ENCODE data around the gene C17orf67.

C17orf67 gene, protein sequence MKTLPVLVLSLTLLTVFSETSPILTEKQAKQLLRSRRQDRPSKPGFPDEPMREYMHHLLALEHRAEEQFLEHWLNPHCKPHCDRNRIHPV

DNA sequence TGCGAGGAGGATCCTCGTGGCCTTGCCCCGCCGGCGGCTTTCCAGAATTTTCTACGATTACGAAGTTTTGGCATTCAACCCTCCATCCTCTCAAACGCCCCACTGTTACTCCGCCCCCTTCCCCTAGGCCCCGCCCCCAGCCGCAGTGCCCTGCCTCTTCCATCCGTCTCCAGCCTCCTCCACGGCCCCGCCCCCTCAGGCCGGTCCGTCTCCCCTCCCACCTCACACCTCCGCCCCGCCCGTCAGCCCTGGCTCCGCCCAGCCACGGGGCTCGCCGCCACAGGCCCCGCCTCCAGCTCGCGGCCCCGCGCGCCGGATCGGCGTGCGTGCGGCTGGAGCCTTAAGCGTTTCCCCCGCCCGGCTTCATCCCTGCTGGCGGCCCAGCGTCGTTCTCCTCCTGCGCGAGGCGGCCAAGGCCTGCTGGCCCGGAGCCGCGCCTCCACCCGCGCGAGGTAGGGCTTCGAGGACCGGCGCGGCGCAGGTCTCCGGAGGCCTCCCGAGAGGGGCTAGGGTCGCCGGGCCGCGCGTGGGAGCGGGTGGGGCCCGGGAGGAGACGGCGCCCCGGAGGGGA, at the start of gene C17orf67, which contains the start of gene DGKE:
C17orf67 (minus strand) TSS at position 112 of the 571 bp plus-strand sequence. CDS start 18,110 bp downstream, outside the sequence.
DGKE (plus strand) TSS at position 343 of the 571 bp plus-strand sequence. CDS start 645 bp downstream, outside the sequence.
- DNase-seq = peak; percentile 93

DNA sequence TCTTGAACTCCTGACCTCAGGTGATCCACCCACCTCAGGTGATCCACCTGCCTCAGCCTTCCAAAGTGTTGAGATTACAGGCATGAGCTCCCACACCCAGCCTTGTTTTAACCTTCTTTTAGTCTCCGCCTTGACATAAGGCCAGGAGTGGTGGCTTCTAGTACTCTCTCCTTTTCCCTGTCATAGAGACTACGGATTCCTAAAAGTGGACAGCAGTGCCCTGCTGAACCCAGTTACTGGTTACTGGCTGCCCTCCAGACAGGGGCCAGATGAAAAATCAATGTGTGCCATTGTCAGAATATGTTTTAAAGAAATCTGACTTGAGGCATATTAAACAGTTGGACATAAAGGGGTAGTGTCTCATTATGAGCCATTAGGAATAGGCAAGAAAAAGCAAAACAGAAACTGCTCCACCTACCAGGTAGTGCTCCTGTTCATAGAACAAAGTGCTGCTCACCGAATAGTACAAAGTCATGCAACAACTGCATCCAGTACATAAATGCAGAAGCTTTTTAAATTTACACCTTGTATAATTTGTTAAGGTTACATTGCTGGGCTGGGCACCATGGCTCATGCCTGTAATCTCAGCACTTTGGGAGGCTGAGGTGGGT, 48.1 kb upstream of the C17orf67 start:
- DNase-seq = no peak

DNA sequence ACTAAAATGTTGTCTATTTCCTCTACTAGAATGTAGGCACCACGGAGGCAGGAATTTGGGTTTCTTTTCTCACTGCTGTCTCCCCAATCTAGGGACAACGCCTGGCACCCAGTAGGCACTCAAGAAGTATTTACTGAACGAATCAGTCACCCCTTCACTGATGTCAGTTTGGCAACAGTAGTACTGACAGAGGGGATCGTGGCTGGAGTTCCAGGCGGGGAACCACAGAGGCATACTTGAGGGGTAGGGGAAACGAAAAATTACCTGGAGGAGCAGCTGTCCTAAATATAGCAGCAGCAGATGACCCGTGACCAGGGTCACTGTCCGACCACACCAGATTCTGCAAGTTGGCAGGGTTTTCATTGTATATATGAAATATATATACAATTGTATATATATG, 46.9 kb upstream of the C17orf67 start:
- no peak for DNase-seq

DNA sequence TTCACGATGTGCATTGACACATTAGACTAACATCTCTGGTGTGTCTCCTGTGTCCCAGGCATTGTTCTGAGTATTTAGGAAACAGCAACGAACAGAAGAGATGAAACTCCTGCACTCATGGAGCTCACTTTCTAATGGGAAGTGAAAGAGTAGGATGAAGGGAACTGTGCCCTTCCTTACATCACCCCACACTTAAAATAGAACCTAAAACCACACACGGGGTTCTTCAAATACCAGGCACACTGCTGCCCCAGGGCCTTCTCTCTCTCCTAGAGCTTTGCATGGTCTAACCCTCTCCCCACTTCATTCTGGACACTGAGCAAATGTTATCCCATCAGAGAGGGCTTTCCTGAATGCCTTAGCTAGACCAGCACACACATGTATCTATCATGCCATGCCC, 46.4 kb upstream of the C17orf67 start:
- DNase-seq = no peak

DNA sequence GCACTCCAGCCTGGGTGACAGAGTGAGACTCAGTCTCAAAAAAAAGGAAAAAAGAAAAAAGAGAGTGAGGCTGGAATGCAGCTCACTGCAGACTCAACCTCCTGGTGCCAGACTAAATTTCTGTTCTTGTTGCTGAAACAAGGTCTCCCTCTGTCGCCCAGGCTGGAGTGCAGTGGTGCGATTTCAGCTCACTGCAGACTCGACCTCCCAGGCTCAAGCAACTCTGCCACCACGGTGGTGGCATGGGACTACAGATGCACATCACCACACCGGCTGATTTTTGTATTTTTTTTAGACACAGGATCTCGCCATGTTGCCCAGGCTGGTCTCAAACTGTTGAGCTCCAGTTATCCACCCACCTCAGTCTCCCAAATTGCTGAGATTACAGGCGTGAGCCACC, 45.6 kb upstream of the C17orf67 start:
- DNase-seq = no peak

DNA sequence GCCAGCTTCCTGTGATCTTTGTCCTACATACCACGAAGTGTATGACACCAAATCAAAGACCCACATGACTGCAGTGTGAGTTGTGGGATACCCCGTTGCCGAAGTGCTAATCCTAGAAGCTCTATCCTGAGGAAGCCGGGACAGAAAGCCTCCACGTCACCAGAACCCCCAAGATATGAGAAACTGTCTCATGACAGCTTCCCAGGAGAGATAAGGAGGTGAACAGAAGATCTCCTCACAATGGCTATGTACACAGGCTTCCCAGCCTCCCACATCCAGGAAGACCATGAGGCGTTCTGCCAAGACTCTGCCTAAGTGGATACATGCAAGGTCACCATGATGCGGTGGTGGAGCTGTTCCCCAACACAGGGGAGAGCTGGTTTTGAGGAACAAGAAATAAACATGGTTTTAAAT, 43.1 kb upstream of the C17orf67 start:
- no peak for DNase-seq

DNA sequence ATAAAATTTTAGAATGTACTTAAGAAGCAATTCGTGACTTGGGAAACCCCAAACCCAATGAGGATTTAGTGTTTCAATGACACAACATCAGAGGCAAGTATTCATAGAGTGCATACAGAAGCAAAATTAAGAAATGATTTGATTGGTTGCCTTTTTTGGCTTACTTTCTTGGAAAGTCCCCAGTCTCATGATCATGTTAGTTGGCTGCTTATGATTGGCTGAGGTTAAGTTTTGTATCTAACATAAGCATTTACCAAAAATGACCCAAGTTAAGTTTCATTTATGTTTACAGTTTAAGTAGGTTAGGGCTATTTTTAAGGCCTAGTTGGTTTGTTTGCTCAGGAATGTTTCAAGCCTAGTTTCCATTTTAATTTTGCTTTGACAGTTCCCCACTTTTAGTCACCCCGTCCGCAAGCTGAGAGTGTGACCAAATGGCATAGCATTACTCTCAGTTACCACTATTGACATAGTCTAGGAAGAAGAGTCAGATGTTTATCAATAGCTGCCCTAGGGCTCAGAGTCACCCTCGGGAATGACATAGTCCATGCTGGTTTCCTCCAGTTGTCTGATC, 36.4 kb upstream of the C17orf67 start:
- DNase-seq = no peak

DNA sequence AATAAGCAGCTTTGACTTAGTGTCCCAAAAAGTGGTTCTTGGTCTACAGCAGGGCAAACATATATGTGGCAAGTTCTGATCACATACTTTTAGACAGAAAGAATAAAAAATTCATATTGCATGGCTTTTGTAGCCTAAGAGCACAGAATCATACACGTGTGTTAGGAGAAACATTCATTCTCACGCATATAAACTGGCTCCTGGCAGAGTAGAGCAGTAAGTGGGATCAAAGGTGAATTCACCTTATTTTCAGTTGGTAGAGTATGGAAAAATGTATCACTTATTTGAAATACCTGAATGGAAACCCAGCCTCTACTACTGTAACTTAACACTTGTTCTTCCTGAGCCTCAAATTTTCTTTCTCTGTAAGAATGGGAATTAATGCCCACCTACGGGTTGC, 35.0 kb upstream of the C17orf67 start:
- DNase-seq = no peak

DNA sequence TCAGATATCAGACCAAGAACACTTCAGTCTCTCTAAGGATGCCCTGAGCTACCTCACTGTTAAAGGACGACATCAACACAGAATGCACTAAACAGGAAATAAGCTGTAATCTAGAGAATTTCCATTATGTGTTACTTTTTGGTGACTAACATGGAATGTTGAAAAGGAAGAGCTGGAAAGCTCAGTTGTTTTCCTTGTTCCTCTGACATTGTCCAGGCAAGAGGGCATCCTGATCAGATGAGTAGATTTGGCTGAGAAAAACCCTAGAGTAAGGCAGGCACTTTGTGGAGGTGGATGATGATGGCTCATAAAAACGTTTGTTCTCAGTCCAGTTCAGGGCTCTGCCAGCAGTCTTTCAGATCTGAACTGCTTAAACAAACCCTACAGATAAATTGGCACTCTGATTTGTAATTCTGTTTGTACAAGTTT, 34.2 kb upstream of the C17orf67 start:
- peak; percentile 71 for DNase-seq

DNA sequence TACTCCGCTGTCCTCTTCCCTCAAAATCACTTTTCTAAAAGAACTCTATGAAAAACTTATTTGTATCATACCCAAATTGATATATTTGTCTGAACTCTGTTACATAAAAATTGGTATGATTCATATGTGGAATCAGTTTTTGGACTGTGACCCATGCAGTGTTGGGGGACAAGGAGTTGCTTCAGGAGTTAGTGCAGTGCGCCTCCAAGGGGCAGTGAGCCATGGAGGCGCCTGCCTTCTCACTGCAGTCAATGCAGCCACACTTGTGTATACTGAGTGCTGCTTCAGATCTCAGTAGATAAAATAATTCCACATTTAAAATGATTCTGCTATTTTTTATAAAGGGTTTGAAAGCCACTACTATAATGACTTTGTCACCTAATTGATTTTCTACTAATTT, 32.8 kb upstream of the C17orf67 start:
- DNase-seq = no peak

DNA sequence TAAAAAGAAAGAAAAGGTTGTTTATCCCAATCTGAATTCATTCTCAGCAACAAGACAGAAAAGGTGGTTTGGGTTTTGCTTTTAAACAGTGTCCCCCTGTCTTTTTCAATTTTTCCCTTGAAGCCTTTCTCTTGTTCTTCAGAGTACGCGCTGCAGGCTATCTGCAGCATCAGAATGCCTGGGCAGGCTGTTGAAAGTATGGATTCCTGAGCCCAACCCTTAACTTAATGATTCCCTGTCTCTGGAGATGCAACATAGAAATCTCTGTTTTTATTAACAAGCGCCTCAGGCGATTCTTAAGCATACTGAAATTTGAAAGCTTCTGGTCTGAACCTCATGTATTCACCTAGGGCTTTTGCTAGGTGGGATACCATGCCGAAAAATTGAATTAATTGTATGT, 32.4 kb upstream of the C17orf67 start:
- DNase-seq = no peak

DNA sequence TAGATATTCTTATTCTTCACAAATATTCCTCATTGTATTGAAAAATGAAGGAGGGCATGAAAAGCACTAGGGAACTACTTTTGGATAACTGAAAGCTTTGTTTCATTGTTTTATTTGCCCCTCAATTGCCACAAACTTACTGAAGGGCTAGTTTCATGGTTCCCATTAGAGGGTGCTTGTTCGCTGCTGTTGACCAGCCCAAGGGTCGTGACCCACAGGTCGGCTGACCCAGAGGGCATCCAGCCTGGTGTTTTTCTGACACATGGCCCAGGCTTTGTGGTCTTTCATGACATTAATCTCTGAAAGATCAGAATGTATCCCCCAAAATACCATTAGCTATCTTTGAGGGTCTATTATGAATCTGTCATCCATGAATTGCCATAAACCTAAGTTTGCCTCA, 30.3 kb upstream of the C17orf67 start:
- DNase-seq = no peak

DNA sequence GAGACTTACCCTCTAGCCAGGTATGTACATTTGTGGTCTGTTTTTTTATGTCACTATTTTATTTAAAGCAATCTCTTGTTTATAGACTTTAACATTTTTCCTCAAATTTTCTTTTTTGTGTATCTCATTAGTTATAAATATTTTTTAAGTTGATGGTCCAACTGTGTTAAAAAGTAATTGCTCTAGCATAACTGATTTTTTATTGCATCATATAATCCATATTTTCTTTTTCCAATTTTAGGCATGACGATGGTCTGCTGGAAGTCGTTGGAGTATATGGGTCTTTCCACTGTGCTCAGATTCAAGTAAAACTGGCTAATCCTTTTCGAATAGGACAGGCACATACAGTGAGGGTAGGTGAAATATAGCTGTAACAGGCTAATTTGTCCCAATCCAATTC, 28.2 kb upstream of the C17orf67 start:
- DNase-seq = no peak

DNA sequence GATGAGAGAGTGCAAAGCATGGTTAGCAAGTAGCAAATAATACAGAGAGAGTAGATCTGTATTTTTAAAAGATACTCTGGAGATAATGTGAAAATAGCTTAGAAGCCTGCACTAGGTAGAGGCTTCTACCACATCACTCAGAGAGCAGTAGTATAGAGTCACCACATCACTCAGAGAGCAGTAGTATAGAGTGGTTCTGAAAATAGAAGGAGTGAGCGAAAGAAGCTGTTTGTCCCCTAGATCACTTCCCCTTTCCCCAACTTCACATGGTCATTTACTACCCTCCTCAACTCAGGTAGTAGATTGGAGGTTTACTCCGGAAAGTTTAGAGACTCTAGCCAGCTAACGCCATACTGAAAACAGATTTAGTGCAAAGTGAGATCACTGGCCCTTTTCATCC, 17.3 kb upstream of the C17orf67 start:
- DNase-seq = no peak

DNA sequence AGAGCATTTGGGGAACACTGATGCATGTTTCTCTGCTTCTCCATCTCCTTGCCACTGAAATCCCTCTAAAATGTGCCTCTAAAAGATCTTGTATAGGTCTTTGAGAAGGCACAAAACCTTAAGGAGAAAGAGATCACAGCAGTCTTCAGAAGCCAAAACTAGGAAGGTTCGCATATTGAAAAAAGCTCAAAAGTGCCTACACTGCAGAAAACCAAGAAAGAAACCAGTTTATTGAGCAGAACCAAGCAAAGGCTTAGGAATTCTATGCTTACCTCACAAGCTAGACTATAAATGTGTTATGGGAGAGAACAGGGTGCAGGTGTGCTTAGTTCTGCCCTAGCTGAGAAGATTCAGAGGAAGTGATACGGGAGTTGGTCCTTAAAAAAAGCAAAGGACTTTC, 16.9 kb upstream of the C17orf67 start:
- no peak for DNase-seq

DNA sequence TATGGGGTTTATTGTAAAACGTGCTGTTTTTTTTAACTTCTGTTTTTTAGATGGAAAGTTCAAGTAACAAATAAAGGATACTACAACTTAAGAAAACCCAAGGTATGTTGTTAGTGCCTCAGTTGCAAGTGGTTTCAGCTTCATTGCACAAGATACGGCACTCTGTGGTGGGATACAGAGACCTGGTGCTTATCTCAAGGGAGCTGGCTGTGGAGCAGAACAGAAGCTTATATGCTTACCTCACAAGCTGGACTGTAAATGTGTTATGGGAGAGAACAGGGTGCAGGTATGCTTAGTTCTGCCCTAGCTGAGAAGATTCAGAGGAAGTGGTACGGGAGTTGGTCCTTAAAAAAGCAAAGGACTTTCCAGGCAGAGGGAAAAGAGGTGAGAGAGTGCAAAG, 15.4 kb upstream of the C17orf67 start:
- no peak for DNase-seq

DNA sequence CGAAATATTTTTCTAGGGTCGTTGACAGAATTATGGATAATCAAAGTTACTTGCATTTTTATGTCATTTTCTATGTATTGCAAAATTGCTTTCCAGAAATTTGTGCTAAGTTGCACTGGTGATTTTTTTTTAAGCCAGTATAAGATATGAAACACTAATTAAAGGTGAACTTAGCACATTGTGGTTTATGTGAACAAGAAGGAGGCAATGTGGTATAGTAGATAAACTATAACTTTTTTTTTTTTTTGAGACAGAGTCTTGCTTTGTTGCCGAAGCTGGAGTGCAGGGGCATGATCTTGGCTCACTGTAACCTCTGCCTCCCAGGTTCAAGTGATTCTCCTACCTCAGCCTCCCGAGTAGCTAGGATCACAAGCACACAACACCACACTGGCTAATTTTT, 13.4 kb upstream of the C17orf67 start:
- DNase-seq = no peak

DNA sequence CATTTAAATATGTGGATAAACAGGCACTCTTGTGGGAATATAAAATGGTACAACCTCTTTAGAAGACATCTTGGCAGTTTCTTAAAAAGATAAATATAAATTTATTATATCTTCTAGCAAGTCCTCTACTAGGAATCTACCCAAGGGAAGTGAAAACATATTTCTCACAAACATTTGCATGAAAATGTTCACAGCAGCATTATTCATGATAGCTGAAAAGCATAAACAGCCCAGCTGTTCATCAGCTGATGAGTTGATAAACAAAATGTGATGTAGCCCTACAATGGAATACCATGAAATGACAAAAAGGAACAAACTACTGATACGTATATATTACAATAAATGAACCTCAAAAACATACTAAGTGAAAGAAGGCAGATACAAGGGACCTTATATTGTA, 12.2 kb upstream of the C17orf67 start:
- DNase-seq = no peak

DNA sequence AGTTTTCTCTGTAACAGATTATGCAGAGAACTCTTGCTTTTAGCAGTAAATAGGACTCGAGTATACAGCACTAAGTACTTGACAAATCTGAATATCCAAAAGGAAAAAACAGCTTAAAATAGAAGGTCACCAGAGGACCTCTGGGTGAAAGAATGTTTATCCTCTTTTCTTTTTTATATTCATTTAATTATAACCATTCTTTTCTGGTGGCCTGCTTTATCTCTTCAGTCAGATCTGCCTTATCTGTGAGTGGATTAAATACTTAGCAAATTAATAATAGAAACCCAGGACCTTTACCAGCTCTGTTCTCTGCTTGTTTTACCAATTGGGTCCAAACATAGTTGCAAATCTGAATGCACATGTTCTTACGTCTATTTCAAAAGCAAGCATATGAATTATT, 8.9 kb upstream of the C17orf67 start:
- DNase-seq = no peak

DNA sequence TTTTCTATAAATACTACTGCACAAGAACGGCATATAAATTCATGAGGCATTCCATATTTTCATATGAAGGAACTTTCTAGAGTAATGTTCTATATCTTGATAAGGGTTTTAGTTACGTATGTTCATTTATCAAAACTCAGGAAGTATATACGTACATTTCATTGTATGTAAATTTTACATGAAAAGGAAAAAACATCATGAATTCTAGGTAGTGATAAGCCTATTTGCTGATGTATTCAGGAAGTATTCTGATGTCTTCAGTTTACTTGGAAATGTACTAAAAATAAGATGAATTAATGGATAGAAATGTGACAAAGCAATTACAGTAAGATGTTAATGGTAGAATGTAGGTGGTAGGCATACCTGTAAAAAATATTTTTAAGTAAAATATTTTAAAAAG, 5.0 kb upstream of the C17orf67 start:
- no peak for DNase-seq

DNA sequence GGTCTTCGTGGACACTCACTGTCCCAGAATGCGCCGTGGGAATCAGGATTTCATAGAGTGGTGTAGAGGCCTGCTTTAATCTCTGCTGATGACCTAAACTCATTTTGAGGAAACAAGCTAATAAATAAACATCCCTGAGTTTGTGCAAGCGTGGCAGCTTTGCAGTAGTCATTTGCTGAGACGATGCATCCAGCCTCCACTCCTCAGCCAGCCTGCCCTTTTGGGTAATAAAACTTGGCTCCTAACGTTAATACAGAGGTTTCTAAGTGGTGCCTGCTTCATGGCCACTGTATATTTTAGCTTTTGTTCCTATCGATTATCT, 1.5 kb upstream of the C17orf67 start:
- DNase-seq = no peak

DNA sequence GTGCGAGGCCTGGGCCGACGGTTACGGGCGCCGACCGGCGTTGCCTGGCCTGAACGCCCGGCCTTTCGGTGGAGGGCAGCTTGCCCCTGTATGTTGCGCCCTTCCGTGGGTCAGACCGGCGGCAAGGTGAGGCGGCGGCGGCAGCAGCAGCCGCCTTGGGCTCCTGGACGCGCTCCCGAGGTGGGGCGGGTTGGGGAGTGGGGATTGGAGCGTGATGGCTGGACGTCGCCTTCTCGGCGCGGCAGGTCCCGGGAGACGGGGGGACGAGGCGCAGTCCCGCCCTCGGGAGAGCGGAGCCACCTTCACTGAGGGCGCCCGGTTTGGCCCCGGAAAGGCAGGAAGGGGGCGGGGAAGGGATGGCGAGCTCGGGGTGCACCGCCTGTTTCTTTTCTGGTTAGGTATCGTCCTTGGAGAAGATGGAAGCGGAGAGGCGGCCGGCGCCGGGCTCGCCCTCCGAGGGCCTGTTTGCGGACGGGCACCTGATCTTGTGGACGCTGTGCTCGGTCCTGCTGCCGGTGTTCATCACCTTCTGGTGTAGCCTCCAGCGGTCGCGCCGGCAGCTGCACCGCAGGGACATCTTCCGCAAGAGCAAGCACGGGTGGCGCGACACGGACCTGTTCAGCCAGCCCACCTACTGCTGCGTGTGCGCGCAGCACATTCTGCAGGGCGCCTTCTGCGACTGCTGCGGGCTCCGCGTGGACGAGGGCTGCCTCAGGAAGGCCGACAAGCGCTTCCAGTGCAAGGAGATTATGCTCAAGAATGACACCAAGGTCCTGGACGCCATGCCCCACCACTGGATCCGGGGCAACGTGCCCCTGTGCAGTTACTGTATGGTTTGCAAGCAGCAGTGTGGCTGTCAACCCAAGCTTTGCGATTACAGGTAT, 902 bp upstream of the C17orf67 start:
- peak; percentile 74 for DNase-seq

DNA sequence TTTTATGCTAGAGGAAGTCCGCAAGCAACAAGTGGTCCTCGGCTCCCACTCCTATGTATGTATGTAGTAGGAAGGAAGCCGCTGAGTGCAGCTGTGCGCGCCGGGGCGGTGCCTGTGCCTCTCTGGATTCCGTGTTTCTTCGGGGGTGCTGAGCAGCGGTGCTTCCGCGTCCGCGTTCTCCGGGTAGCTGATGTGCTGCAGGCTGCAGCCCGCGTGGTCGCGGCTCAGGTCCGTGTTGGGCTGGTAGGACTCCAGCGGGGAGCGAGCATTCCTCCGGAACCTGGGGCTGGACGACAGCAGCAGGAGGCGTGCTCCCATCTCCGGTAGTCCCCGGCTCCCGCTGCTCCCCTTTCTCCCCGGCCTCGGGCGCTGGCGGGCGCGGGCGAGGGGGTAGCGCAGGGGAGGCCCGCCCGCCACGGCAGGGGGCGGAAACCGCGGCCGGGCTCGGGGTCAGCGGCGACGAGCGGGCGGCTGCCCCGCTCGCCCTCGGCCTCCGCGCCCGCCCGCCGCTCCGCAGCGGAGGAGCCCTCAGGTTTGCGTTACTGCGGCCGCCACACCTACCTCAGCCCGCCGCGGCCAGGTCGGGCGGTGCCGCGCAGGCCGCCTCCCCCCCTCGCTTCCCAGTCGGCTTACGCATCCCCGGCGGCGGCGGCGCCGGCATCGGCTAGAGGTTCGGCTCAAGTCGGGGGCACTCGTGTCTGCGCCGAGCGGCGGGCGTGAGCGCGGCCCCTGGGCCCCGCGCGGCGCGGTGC, 487 bp downstream of the C17orf67 start:
- peak; percentile 92 for DNase-seq
